Gastroesophageal sphincter (tissue), 3 donors: ENCODE data around the gene CCDC81.

ENCODE experiments used
- CTCF ChIP-seq, 4 experiments: fragments of 200-600 bp in 2 of 4; fragments of 450-650 bp in 2 of 4; sonication (generic) in 1 of 4; IDR thresholded peaks; one replicate each; pipeline ENCODE4 v1.5.1; 2017 to 2019; ENCODE audit warnings: antibody characterized with exemption in 4 of 4, mild to moderate bottlenecking in 2 of 4, moderate library complexity in 2 of 4
- POLR2A ChIP-seq, 2 donors: fragments of 450-650 bp; IDR thresholded peaks; one replicate each; pipeline ENCODE4 v1.6.1; 2017; ENCODE audit warnings: antibody characterized with exemption in 2 of 2, mild to moderate bottlenecking in 2 of 2, moderate library complexity in 1 of 2

GRCh38 chr11:86370922-86371594 lies 3.6 kb upstream of the CCDC81 start:
- TF ChIP-seq POLR2A (IDR thresholded peaks at IDR 0.05): no peak
- TF ChIP-seq CTCF (IDR thresholded peaks at IDR 0.05): no peak
